Stimulated activated naive CD8-positive, alpha-beta T cell treated with anti-CD3 and anti-CD28 coated beads, Interleukin-15, Interleukin-2, amounts not matched to agents 100 ng/mL and 50 ng/mL, for 24 hours (primary cell): ENCODE data around the gene TXNRD1.
"Not testable (repeated sequence)": the region's sequence is repeated elsewhere in the genome, so short reads cannot be mapped to it uniquely, and the experiment has no call there.

Source experiments
- H3K27ac Mint-ChIP-seq: one replicate; pipeline ENCODE4 v1.8.0; 2021; ENCODE audit warnings: mild to moderate bottlenecking, mixed read lengths
- H3K27me3 Mint-ChIP-seq: one replicate; pipeline ENCODE4 v1.8.0; 2021; ENCODE audit warnings: mixed read lengths
- H3K36me3 Mint-ChIP-seq: one replicate; pipeline ENCODE4 v1.8.0; 2021; ENCODE audit warnings: low read depth, mixed read lengths
- H3K4me1 Mint-ChIP-seq: one replicate; pipeline ENCODE4 v1.8.0; 2021; ENCODE audit warnings: low read depth, mixed read lengths
- H3K4me3 Mint-ChIP-seq: one replicate; pipeline ENCODE4 v1.8.0; 2021; ENCODE audit warnings: mild to moderate bottlenecking, mixed read lengths
- H3K9me3 Mint-ChIP-seq: one replicate; pipeline ENCODE4 v1.8.0; 2021; ENCODE audit warnings: mixed read lengths

TXNRD1 gene

GRCh38 chr12:104374071-104374470 is 158.5 kb downstream of the TXNRD1 start:
- Mint-ChIP-seq H3K27ac (no peak overlapping the region), H3K4me3 (no peak overlapping the region), H3K9me3 (peaks cover 4% of the 10 kb centered on the region), H3K27me3 (peaks cover 4% of the 10 kb centered on the region), H3K36me3 (peaks cover 4% of the 10 kb centered on the region), H3K4me1 (peaks cover 17% of the 10 kb centered on the region)

GRCh38 chr12:104374806-104375205 is 159.2 kb downstream of the TXNRD1 start:
- no peak overlapping the region for H3K4me3 Mint-ChIP-seq
- H3K9me3 Mint-ChIP-seq, result peaks cover under 1% of the 10 kb centered on the region
- peaks cover 17% of the 10 kb centered on the region for H3K4me1 Mint-ChIP-seq
- peaks cover 4% of the 10 kb centered on the region for H3K27me3 Mint-ChIP-seq
- no peak overlapping the region for H3K27ac Mint-ChIP-seq
- H3K36me3 Mint-ChIP-seq, result peaks cover under 1% of the 10 kb centered on the region

- no peak overlapping the region for H3K27ac Mint-ChIP-seq
These were observed 160.2 kb downstream of the TXNRD1 start for GRCh38 chr12:104375775-104376174.

GRCh38 chr12:104376650-104377513 is 161.3 kb downstream of the TXNRD1 start:
- Mint-ChIP-seq H3K9me3 (no peaks in the 10 kb centered on the region), H3K27me3 (peaks cover 10% of the 10 kb centered on the region), H3K4me3 (no peak overlapping the region), H3K27ac (no peak overlapping the region), H3K36me3 (no peaks in the 10 kb centered on the region), H3K4me1 (peaks cover 8% of the 10 kb centered on the region)

More at GRCh38 chr12:104375775-104376174, 160.2 kb downstream of the TXNRD1 start:
- Mint-ChIP-seq H3K36me3 (no peaks in the 10 kb centered on the region), H3K9me3 (no peaks in the 10 kb centered on the region), H3K27me3 (peaks cover 4% of the 10 kb centered on the region), H3K4me1 (peaks cover 17% of the 10 kb centered on the region), H3K4me3 (no peak overlapping the region)

- Mint-ChIP-seq H3K4me1 (peaks cover 8% of the 10 kb centered on the region), H3K9me3 (no peaks in the 10 kb centered on the region), H3K4me3 (no peak overlapping the region), H3K36me3 (no peaks in the 10 kb centered on the region), H3K27ac (no peak overlapping the region), H3K27me3 (peaks cover 10% of the 10 kb centered on the region)
These were observed 161.9 kb downstream of the TXNRD1 start for GRCh38 chr12:104377514-104377812.

- peaks cover 10% of the 10 kb centered on the region for H3K27me3 Mint-ChIP-seq
- no peak overlapping the region for H3K27ac Mint-ChIP-seq
- H3K36me3 Mint-ChIP-seq, result no peaks in the 10 kb centered on the region
These were observed 162.8 kb downstream of the TXNRD1 start for GRCh38 chr12:104378427-104378826.

GRCh38 chr12:104381341-104381730 is 165.8 kb downstream of the TXNRD1 start:
- H3K27ac Mint-ChIP-seq, result no peak overlapping the region
- no peaks in the 10 kb centered on the region for H3K9me3 Mint-ChIP-seq
- peaks cover 10% of the 10 kb centered on the region for H3K27me3 Mint-ChIP-seq
- no peak overlapping the region for H3K4me3 Mint-ChIP-seq
- no peaks in the 10 kb centered on the region for H3K36me3 Mint-ChIP-seq
- peaks cover 7% of the 10 kb centered on the region for H3K4me1 Mint-ChIP-seq

More at GRCh38 chr12:104378427-104378826, 162.8 kb downstream of the TXNRD1 start:
- no peaks in the 10 kb centered on the region for H3K9me3 Mint-ChIP-seq
- peaks cover 7% of the 10 kb centered on the region for H3K4me1 Mint-ChIP-seq
- no peak overlapping the region for H3K4me3 Mint-ChIP-seq

- Mint-ChIP-seq H3K9me3 (no peaks in the 10 kb centered on the region), H3K36me3 (no peaks in the 10 kb centered on the region), H3K27ac (peak overlapping the region; percentile 3), H3K4me1 (peaks cover 7% of the 10 kb centered on the region), H3K27me3 (peaks cover 10% of the 10 kb centered on the region), H3K4me3 (no peak overlapping the region)
These were observed 166.3 kb downstream of the TXNRD1 start for GRCh38 chr12:104381731-104382480.

GRCh38 chr12:104384141-104384880 is 168.7 kb downstream of the TXNRD1 start:
- H3K4me1 Mint-ChIP-seq, result peaks cover 7% of the 10 kb centered on the region
- no peaks in the 10 kb centered on the region for H3K36me3 Mint-ChIP-seq
- H3K27ac Mint-ChIP-seq, result no peak overlapping the region
- H3K27me3 Mint-ChIP-seq, result peaks cover 6% of the 10 kb centered on the region
- no peak overlapping the region for H3K4me3 Mint-ChIP-seq
- H3K9me3 Mint-ChIP-seq, result no peaks in the 10 kb centered on the region

GRCh38 chr12:104385510-104385909 is 169.9 kb downstream of the TXNRD1 start:
- Mint-ChIP-seq H3K9me3 (no peaks in the 10 kb centered on the region), H3K27ac (peak overlapping the region; percentile 29), H3K4me1 (peaks cover 7% of the 10 kb centered on the region), H3K4me3 (no peak overlapping the region), H3K27me3 (peaks cover 6% of the 10 kb centered on the region), H3K36me3 (no peaks in the 10 kb centered on the region)

- no peak overlapping the region for H3K27ac Mint-ChIP-seq
- peaks cover 3% of the 10 kb centered on the region for H3K27me3 Mint-ChIP-seq
- no peaks in the 10 kb centered on the region for H3K36me3 Mint-ChIP-seq
- no peaks in the 10 kb centered on the region for H3K9me3 Mint-ChIP-seq
- H3K4me1 Mint-ChIP-seq, result peaks cover 7% of the 10 kb centered on the region
- no peak overlapping the region for H3K4me3 Mint-ChIP-seq
These were observed 170.9 kb downstream of the TXNRD1 start for GRCh38 chr12:104386461-104386860.

- peaks cover 4% of the 10 kb centered on the region for H3K4me1 Mint-ChIP-seq
- no peaks in the 10 kb centered on the region for H3K27me3 Mint-ChIP-seq
- no peaks in the 10 kb centered on the region for H3K36me3 Mint-ChIP-seq
- H3K9me3 Mint-ChIP-seq, result no peaks in the 10 kb centered on the region
- no peak overlapping the region for H3K27ac Mint-ChIP-seq
- H3K4me3 Mint-ChIP-seq, result no peak overlapping the region
These were observed 171.6 kb downstream of the TXNRD1 start for GRCh38 chr12:104387190-104387589.

- not testable (repeated sequence) for H3K27ac Mint-ChIP-seq, H3K36me3 Mint-ChIP-seq, H3K27me3 Mint-ChIP-seq, H3K4me1 Mint-ChIP-seq, H3K4me3 Mint-ChIP-seq
- peaks cover 13% of the 10 kb centered on the region for H3K9me3 Mint-ChIP-seq
These were observed 178.5 kb downstream of the TXNRD1 start for GRCh38 chr12:104394086-104394485.
